Esophagus muscularis mucosa (tissue), 4 donors: ENCODE results near the gene DHTKD1. TPM values are rescaled to one million over a fixed set of nuclear protein-coding genes. Genes with fewer than 3 reads are reported as not detected.
"Not testable (repeated sequence)": the region's sequence is repeated elsewhere in the genome, so short reads cannot be mapped to it uniquely, and the experiment has no call there.

Experiments used
- DNase-seq: peaks from one replicate; pipeline ENCODE4 v3.0.0-alpha.2; 2017; ENCODE audit errors: extremely low spot score
- H3K27ac ChIP-seq, 4 donors: fragments of 200-600 bp; sonication (generic); replicated peaks in 1 of 4; 1 replicate in 3 of 4; 2 replicates in 1 of 4; pipeline ENCODE4 v1.5.1; 2016 to 2019; ENCODE audit warnings: mild to moderate bottlenecking in 1 of 4
- H3K27me3 ChIP-seq, 4 donors: fragments of 200-600 bp; sonication (generic); one replicate each; pipeline versions ENCODE4 v1.5.1 to v1.6.0; 2016 to 2019
- H3K36me3 ChIP-seq, 4 donors: fragments of 200-600 bp; sonication (generic); one replicate each; pipeline ENCODE4 v1.5.1; 2016 to 2019
- H3K4me1 ChIP-seq, 4 donors: fragments of 200-600 bp; sonication (generic); one replicate each; pipeline ENCODE4 v1.5.1; 2016 to 2019
- H3K4me3 ChIP-seq, 4 donors: fragments of 200-600 bp; sonication (generic); 1 replicate in 2 of 4; 2 replicates in 2 of 4; pipeline ENCODE4 v1.5.1; 2016 to 2019; ENCODE audit warnings: mild to moderate bottlenecking in 4 of 4, moderate library complexity in 1 of 4
- H3K9me3 ChIP-seq, 4 donors: fragments of 200-600 bp; sonication (generic); 1 replicate in 3 of 4; 2 replicates in 1 of 4; pipeline ENCODE4 v1.5.1; 2016 to 2019
- EP300 ChIP-seq: sonication (generic); formaldehyde crosslinking; IDR thresholded peaks from one replicate; pipeline ENCODE4 v1.6.1; 2017; ENCODE audit warnings: antibody characterized with exemption
- POLR2A ChIP-seq: fragments of 450-650 bp; IDR thresholded peaks from one replicate; pipeline ENCODE4 v1.6.1; 2017; ENCODE audit warnings: antibody characterized with exemption, moderate library complexity, mild to moderate bottlenecking, low read depth
- POLR2AphosphoS5 ChIP-seq, 2 donors: sonication (generic); formaldehyde crosslinking; IDR thresholded peaks; one replicate each; pipeline ENCODE4 v1.6.1; 2017; ENCODE audit warnings: antibody characterized with exemption in 2 of 2
- WGBS: methylation state at CpG from one replicate; pipeline ENCODE4 v1.1.5; 2018; 5-methylcytosine and 5-hydroxymethylcytosine counted together
- intact Hi-C: fragments of 100-400 bp; cut with DNase I; formaldehyde crosslinking; loops from one replicate; pipeline ENCODE4 v1.15.1; 2023
- total RNA-seq, 4 donors: library from RNA; depleted of rRNA; stranded (reverse); fragments of >200 nt; gene quantifications; one replicate each; pipeline versions ENCODE4 v1.1.0 to v1.2.1, GENCODE V29; 2016
- TF ChIP-seq, protein P1 (sequence below), 3 experiments: fragments of 200-600 bp in 2 of 3; fragments of 450-650 bp in 1 of 3; sonication (generic) in 2 of 3; IDR thresholded peaks; one replicate each; pipeline ENCODE4 v1.5.1; 2017 to 2019; ENCODE audit warnings: antibody characterized with exemption in 3 of 3, mild to moderate bottlenecking in 2 of 3, moderate library complexity in 1 of 3

Gene DHTKD1
- total RNA-seq, 4 donors from 2014 or later: 19.2 to 44.4 (median 24.2) TPM

DNA sequence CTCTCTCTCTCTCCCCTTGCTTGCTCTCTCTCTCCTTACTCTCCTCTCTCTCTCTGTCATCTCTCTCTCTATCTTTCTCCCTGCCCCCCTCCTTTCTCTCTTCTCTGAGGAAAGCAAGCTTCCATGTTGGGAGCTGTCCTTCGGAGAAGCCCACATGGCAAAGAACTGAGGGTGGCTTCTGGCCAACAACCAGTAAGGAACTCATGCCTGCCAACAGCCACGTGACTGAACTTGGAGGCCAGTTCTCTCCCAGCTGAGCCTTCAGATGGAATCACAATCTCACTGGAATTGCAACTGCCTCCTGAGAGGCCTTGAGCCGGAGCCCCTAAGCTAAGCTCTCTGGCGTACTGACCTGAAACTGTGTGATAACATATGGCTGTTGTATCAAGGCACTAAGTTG is 12.0 kb upstream of the DHTKD1 start:
- Histone ChIP-seq H3K27ac (no peak overlapping the region), H3K36me3 (no peaks in the 10 kb centered on the region), H3K27me3 (no peaks in the 10 kb centered on the region), H3K4me3 (no peak overlapping the region), H3K9me3 (no peaks in the 10 kb centered on the region), H3K4me1 (peaks cover 0 to 5% (median 2%) of the 10 kb centered on the region in 4 donors)
- 71% methylated on average over 4 of the region's 4 CpGs for WGBS
- TF ChIP-seq, protein P1, sequence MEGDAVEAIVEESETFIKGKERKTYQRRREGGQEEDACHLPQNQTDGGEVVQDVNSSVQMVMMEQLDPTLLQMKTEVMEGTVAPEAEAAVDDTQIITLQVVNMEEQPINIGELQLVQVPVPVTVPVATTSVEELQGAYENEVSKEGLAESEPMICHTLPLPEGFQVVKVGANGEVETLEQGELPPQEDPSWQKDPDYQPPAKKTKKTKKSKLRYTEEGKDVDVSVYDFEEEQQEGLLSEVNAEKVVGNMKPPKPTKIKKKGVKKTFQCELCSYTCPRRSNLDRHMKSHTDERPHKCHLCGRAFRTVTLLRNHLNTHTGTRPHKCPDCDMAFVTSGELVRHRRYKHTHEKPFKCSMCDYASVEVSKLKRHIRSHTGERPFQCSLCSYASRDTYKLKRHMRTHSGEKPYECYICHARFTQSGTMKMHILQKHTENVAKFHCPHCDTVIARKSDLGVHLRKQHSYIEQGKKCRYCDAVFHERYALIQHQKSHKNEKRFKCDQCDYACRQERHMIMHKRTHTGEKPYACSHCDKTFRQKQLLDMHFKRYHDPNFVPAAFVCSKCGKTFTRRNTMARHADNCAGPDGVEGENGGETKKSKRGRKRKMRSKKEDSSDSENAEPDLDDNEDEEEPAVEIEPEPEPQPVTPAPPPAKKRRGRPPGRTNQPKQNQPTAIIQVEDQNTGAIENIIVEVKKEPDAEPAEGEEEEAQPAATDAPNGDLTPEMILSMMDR (IDR thresholded peaks at IDR 0.05): no peak
- TF ChIP-seq EP300: no peak
- TF ChIP-seq POLR2A: no peak
- TF ChIP-seq POLR2AphosphoS5 (IDR thresholded peaks at IDR 0.05): no peak
- DNase-seq: no peak
- intact Hi-C loops: no loop called here

DNA sequence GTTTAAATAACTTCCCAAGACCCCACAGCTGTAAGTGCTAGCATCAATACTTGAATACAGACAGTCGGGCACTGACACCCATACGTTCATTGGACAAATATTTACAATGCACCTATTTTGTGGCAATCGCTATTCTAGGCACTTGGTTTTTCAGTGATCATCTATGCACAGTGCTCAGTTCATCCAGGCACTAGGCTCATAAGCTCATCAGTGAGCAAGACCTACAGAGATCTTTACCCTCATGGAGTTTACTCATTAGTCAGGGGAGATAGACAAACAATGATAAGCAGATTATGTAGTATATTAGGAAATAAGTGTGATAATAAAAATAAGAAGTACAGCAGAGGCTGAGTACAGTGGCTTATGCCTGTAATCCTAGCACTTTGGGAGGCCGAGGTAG is 7.6 kb upstream of the DHTKD1 start:
- WGBS: 86% methylated on average over 4 of the region's 4 CpGs
- intact Hi-C loops: no loop called here

DNA sequence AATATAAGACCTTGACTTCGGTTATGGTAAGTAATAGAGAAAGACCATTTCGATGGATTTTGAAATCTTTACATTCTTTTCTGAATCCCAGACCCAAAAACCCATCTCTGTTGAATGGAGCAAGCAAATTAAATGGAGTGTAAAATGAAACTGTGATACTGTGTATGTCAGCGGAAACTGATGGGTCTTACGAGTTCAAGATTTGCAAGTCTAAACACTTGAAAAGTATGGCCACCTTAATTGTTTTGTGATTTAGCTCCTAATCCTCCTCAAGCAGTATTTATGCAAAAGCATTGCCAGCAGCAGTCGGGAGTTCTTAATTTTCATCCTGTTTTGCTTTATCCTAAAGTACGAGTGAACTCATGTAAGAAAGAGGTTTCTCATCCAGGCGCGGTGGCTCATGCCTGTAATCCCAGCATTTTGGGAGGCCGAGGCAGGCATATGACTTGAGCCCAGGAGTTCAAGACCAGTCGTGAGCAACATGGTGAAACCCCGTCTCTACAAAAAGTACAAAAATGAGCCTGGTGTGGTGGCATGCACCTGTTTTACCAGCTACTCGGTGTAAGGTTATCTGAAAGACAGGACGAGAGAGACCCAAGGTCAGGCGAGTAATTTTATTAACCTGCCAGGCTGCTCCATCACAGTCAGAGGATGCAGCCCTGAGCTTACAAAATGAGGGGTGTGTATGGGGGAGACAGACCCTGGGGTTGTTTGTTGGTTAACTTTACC is 5.8 kb upstream of the DHTKD1 start:
- Histone ChIP-seq H3K36me3 (no peaks in the 10 kb centered on the region), H3K9me3 (no peaks in the 10 kb centered on the region), H3K4me3 (no peak overlapping the region), H3K4me1 (no peaks in the 10 kb centered on the region), H3K27me3 (no peaks in the 10 kb centered on the region), H3K27ac (no peak overlapping the region)
- intact Hi-C loops: no loop called here
- TF ChIP-seq POLR2A (no peak), POLR2AphosphoS5 (IDR thresholded peaks at IDR 0.05) (no peak), EP300 (no peak)
- TF ChIP-seq, protein P1 (IDR thresholded peaks at IDR 0.05): no peak
- 69% methylated on average over 14 of the region's 14 CpGs for WGBS
- no peak for DNase-seq

More for the DNA sequence above, 7.6 kb upstream of the DHTKD1 start:
- H3K4me1 ChIP-seq: no peaks in the 10 kb centered on the region
- TF ChIP-seq POLR2A: no peak
- TF ChIP-seq, protein P1 (IDR thresholded peaks at IDR 0.05): no peak
- TF ChIP-seq POLR2AphosphoS5 (IDR thresholded peaks at IDR 0.05): no peak
- TF ChIP-seq EP300: no peak
- H3K4me3 ChIP-seq: no peak overlapping the region
- no peak for DNase-seq
- H3K9me3 ChIP-seq: no peaks in the 10 kb centered on the region
- no peak overlapping the region for H3K27ac ChIP-seq
- no peaks in the 10 kb centered on the region for H3K27me3 ChIP-seq
- H3K36me3 ChIP-seq: no peaks in the 10 kb centered on the region

DNA sequence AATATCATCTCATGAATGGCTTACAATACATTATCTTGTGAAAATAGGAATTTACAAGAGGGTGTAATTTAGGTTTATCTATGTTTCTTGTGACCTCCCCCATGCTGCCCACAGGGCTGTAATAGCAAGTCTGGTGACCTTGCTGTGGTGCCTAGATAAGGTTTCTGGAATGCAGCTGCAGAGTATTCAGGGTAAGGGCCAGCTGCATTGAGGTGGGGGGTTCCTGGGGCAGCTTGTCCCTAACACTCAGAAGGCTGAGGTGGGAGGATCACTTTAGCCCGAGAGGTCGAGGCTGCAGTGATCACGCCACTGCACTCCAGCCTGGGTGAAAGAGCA is 5.3 kb upstream of the DHTKD1 start:
- intact Hi-C loops: no loop called here
- Histone ChIP-seq H3K4me3 (no peak overlapping the region), H3K9me3 (no peaks in the 10 kb centered on the region), H3K36me3 (no peaks in the 10 kb centered on the region), H3K4me1 (peaks cover 0 to 4% (median 3%) of the 10 kb centered on the region in 4 donors), H3K27ac (no peak overlapping the region), H3K27me3 (no peaks in the 10 kb centered on the region)
- DNase-seq: no peak
- no peak for TF ChIP-seq EP300
- TF ChIP-seq, protein P1 (IDR thresholded peaks at IDR 0.05): no peak
- no peak for TF ChIP-seq POLR2A
- TF ChIP-seq POLR2AphosphoS5 (IDR thresholded peaks at IDR 0.05): no peak
- WGBS: 85% methylated on average over 3 of the region's 3 CpGs

DNA sequence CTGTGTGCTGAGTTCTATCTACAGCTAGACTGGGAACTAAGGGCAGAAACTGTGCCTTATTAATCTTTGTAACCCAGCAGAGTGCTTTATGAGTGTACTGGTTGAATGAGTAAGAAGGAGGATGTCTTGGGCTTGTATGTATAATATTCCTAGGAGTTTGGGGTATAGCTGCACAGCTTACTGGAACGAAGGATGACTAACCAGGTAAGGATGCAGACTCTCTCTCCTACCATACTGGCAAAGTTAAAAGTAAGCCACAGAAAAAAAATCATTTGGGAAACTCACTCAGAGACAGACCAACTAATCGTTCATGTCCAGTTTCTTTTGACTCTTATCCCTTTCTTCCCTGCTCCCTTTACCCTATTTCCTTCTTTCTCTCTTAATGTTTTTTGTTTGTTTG is 1.4 kb upstream of the DHTKD1 start:
- H3K27me3 ChIP-seq: no peaks in the 10 kb centered on the region
- peaks cover 8 to 21% (median 16%) of the 10 kb centered on the region in 4 donors for H3K4me1 ChIP-seq
- 78% methylated on average over 2 of the region's 2 CpGs for WGBS
- no peak for DNase-seq
- no peaks in the 10 kb centered on the region for H3K36me3 ChIP-seq
- no peak overlapping the region for H3K27ac ChIP-seq
- no peak overlapping the region for H3K4me3 ChIP-seq
- intact Hi-C loops: loop anchor here (5.0 kb wide), 1 partner anchor 60 kb away; the partner anchor contains the start of gene SEC61A2
- no peak for TF ChIP-seq EP300
- no peak for TF ChIP-seq POLR2A
- no peak for TF ChIP-seq POLR2AphosphoS5 (IDR thresholded peaks at IDR 0.05)
- TF ChIP-seq, protein P1 (IDR thresholded peaks at IDR 0.05): no peak
- no peaks in the 10 kb centered on the region for H3K9me3 ChIP-seq

DNA sequence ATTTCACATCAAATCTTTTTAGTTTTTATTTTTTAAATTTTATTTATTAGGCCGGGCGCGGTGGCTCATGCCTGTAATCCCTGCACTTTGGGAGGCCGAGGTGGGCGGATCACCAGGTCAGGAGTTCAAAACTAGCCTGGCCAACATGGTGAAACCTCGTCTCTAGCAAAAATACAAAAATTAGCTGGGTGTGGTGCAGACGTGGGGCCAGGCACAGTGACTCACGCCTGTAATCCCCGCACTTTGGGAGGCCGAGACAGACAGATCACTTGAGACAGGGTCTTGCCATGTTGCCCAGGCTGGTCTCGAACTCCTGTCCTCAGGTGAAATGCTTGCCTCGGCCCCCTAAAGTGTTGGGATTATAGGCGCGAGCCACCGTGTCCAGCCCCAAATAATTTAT is 2.7 kb downstream of the DHTKD1 start:
- H3K36me3 ChIP-seq, H3K27ac ChIP-seq, H3K9me3 ChIP-seq, intact Hi-C loops, DNase-seq, H3K27me3 ChIP-seq, H3K4me3 ChIP-seq: not testable (repeated sequence)
- WGBS: 93% methylated on average over 15 of the region's 15 CpGs
- H3K4me1 ChIP-seq: peaks cover 8 to 21% (median 16%) of the 10 kb centered on the region in 4 donors
